Ovary (tissue), 9 donors: ENCODE data around the gene MLN. TPM values are rescaled to one million over a fixed set of nuclear protein-coding genes. Genes with fewer than 3 reads are reported as not detected.

Experiments used
- DNase-seq, 5 donors: peaks; one replicate each; pipeline ENCODE4 v3.0.0-alpha.2; 2019 to 2020
- H3K27ac ChIP-seq, 2 donors: fragments of 200-600 bp; one replicate each; pipeline versions ENCODE4 v1.5.1 to v1.8.0; 2019 to 2022
- H3K27me3 ChIP-seq: fragments of 200-600 bp; one replicate; pipeline ENCODE4 v1.8.0; 2022
- H3K36me3 ChIP-seq: fragments of 200-600 bp; sonication (generic); one replicate; pipeline ENCODE4 v1.5.1; 2019
- H3K4me1 ChIP-seq: one replicate; pipeline ENCODE4 v1.8.1; 2013; ENCODE audit warnings: mild to moderate bottlenecking, moderate library complexity; ENCODE audit not compliant: insufficient read depth
- H3K4me3 ChIP-seq: fragments of 200-600 bp; sonication (generic); one replicate; pipeline ENCODE4 v1.5.1; 2017
- H3K9me3 ChIP-seq, 2 donors: fragments of 200-600 bp in 1 of 2; sonication (generic) in 1 of 2; one replicate each; pipeline versions ENCODE4 v1.5.1 to v1.8.1; 2013 to 2019; ENCODE audit warnings: mild to moderate bottlenecking in 1 of 2, moderate library complexity in 1 of 2
- EP300 ChIP-seq: sonication (generic); formaldehyde crosslinking; IDR thresholded peaks from one replicate; pipeline ENCODE4 v1.6.1; 2017; ENCODE audit warnings: antibody characterized with exemption
- POLR2A ChIP-seq: fragments of 450-650 bp; IDR thresholded peaks from one replicate; pipeline ENCODE4 v1.6.1; 2017; ENCODE audit warnings: antibody characterized with exemption, mild to moderate bottlenecking, moderate library complexity
- WGBS, 3 donors: extraction: QIAGEN DNeasy Blood & Tissue Kit in 1 of 3; methylation state at CpG; one replicate each; pipeline versions ENCODE4 v1.1.5 to v1.1.7; 2013 to 2017; 5-methylcytosine and 5-hydroxymethylcytosine counted together
- intact Hi-C, 4 donors: fragments of 100-400 bp; cut with DNase I; formaldehyde crosslinking; loops; one replicate each; pipeline versions ENCODE4 v1.11.0 to v1.15.1; 2022 to 2023
- polyA plus RNA-seq, 2 donors: library from polyadenylated mRNA; stranded (reverse); fragments of 200-250 nt in 1 of 2; fragments of 350-450 nt in 1 of 2; fragmentation: Illumina TruSeq in 1 of 2; extraction: RNeasy Lipid Tissue Mini Kit (QIAGEN cat#74804) in 1 of 2; gene quantifications; one replicate each; pipeline ENCODE4 v1.2.3, GENCODE V29; 2013 to 2014
- total RNA-seq, 7 donors: library from RNA; depleted of rRNA in 2 of 7; stranded (reverse); fragments of >200 nt in 2 of 7; fragmentation: NEBNext Ultra II Directional in 3 of 7; extraction: Animal tissue kit (Norgen Biotek cat#: 25700) in 3 of 7; gene quantifications; one replicate each; pipeline versions ENCODE4 v1.1.0 to v1.2.4, GENCODE V29; 2016 to 2023
- TF ChIP-seq, protein P1 (sequence below), 3 donors: fragments of 450-650 bp in 2 of 3; fragments of 200-600 bp in 1 of 3; IDR thresholded peaks; one replicate each; pipeline versions ENCODE4 v1.5.1 to v1.8.0; 2016 to 2022; ENCODE audit warnings: antibody characterized with exemption in 3 of 3, mild to moderate bottlenecking in 1 of 3
- donor health status: DM: no; HTN: no; CAD: no; lungs with moderate emphysema.
- donor health status: DM: no; HTN: no; CAD: no.
- donor health status: Bipolar disorder and iron deficiency.
- donor health status: DM: yes; HTN: yes; CAD: no.
- donor health status: DM: no; HTN: no; CAD: no.
- donor health status: DM: yes; HTN: yes; CAD: no.

MLN gene
- total and polyA plus RNA-seq, 9 donors: not detected

GRCh38 chr6:33772902-33773472, 30.8 kb downstream of the MLN start:
- Histone ChIP-seq H3K27ac (peak overlapping the region in 1 of 2 donors; percentile 76), H3K27me3 (no peaks in the 10 kb centered on the region), H3K4me1 (peaks cover 16% of the 10 kb centered on the region), H3K4me3 (no peak overlapping the region), H3K9me3 (no peaks in the 10 kb centered on the region), H3K36me3 (no peaks in the 10 kb centered on the region)
- intact Hi-C loops: loop anchor here in 2 of 4 donors (1.0 to 10.0 kb wide), 2 partner anchors 30 to 382 kb away; no protein-coding TSS in a partner anchor
- no peak for DNase-seq
- WGBS, 3 donors: 69 to 79% (median 70%) methylated on average over 6 of the region's 6 CpGs
- TF ChIP-seq, protein P1, sequence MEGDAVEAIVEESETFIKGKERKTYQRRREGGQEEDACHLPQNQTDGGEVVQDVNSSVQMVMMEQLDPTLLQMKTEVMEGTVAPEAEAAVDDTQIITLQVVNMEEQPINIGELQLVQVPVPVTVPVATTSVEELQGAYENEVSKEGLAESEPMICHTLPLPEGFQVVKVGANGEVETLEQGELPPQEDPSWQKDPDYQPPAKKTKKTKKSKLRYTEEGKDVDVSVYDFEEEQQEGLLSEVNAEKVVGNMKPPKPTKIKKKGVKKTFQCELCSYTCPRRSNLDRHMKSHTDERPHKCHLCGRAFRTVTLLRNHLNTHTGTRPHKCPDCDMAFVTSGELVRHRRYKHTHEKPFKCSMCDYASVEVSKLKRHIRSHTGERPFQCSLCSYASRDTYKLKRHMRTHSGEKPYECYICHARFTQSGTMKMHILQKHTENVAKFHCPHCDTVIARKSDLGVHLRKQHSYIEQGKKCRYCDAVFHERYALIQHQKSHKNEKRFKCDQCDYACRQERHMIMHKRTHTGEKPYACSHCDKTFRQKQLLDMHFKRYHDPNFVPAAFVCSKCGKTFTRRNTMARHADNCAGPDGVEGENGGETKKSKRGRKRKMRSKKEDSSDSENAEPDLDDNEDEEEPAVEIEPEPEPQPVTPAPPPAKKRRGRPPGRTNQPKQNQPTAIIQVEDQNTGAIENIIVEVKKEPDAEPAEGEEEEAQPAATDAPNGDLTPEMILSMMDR (IDR thresholded peaks at IDR 0.05): no peak
- no peak for TF ChIP-seq EP300

GRCh38 chr6:33772082-33772830, 31.5 kb downstream of the MLN start:
- TF ChIP-seq EP300 (no peak), POLR2A (no peak)
- TF ChIP-seq, protein P1 (IDR thresholded peaks at IDR 0.05): no peak
- H3K4me3 ChIP-seq: no peak overlapping the region
- DNase-seq: peak in 2 of 5 donors; percentile 43 to 46
- H3K27ac ChIP-seq: peak overlapping the region; percentile 52 to 76
- no peaks in the 10 kb centered on the region for H3K9me3 ChIP-seq
- no peaks in the 10 kb centered on the region for H3K36me3 ChIP-seq
- WGBS, 3 donors: 48 to 67% (median 66%) methylated on average over 22 to 24 of the region's 24 CpGs
- H3K4me1 ChIP-seq: peaks cover 16% of the 10 kb centered on the region
- intact Hi-C loops: loop anchor here in 2 of 4 donors (1.0 to 10.0 kb wide), 2 partner anchors 29 to 383 kb away; no protein-coding TSS in a partner anchor
- no peaks in the 10 kb centered on the region for H3K27me3 ChIP-seq

GRCh38 chr6:33771146-33772081, 32.4 kb downstream of the MLN start:
- peak; percentile 78 to 88 (median 80) for DNase-seq
- Histone ChIP-seq H3K36me3 (no peaks in the 10 kb centered on the region), H3K27ac (peak overlapping the region; percentile 52 to 76), H3K9me3 (no peaks in the 10 kb centered on the region), H3K27me3 (no peaks in the 10 kb centered on the region), H3K4me1 (peaks cover 16% of the 10 kb centered on the region), H3K4me3 (no peak overlapping the region)
- TF ChIP-seq, protein P1 (IDR thresholded peaks at IDR 0.05): peak; percentile 88 to 98 (median 91)
- no peak for TF ChIP-seq POLR2A
- intact Hi-C loops: loop anchor here in 2 of 4 donors (1.0 to 10.0 kb wide), 2 partner anchors 28 to 383 kb away; no protein-coding TSS in a partner anchor
- WGBS, 3 donors: 3 to 7% (median 4%) methylated on average over 46 to 47 of the region's 47 CpGs

- Histone ChIP-seq H3K36me3 (no peaks in the 10 kb centered on the region), H3K9me3 (no peaks in the 10 kb centered on the region), H3K4me3 (no peak overlapping the region), H3K27me3 (no peaks in the 10 kb centered on the region), H3K27ac (peak overlapping the region; percentile 48 to 76), H3K4me1 (peaks cover 16% of the 10 kb centered on the region)
- intact Hi-C loops: loop anchor here in 1 of 4 donors (10.0 kb wide), 1 partner anchor 384 kb away; no protein-coding TSS in a partner anchor
- no peak for DNase-seq
- TF ChIP-seq EP300 (no peak), POLR2A (no peak)
- TF ChIP-seq, protein P1 (IDR thresholded peaks at IDR 0.05): no peak
- 12 to 33% (median 20%) methylated on average over 3 of the region's 3 CpGs for WGBS, 3 donors
Measured at GRCh38 chr6:33770833-33771145, 33.0 kb downstream of the MLN start.
